SH-SY5Y (cell line): Measurements from ENCODE around the gene FSD1.

Experiments
- GATA2 ChIP-seq: IDR thresholded peaks from 2 replicates; pipeline ENCODE4 v1.6.1; 2011; ENCODE audit warnings: mild to moderate bottlenecking, low read depth, low read length
- GATA3 ChIP-seq: IDR thresholded peaks from 2 replicates; pipeline ENCODE4 v1.6.1; 2011; ENCODE audit warnings: low read depth, mild to moderate bottlenecking, low read length, moderate library complexity

DNA sequence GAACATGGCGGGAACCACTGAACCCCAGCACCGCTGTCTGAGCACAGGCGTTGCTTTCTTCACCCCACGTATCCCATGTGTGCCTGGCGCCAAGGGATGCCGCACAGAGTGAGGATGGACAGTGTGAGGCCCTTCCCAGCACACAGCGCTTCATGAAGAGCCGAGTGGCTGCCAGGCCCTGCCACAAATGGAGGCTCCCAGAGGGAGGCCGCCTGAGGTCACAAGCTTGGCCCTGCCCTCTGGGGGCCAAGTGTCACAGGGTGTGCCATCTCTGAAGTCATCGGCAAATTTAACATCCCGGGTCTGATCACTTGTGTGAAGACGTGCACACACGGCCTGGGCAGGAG lies 63.4 kb downstream of the FSD1 start:
- no peak for TF ChIP-seq GATA3
- TF ChIP-seq GATA2, result no peak
